C4-2B (cell line): Measurements from ENCODE around the gene KRTAP20-3.

ENCODE experiments used
- CTCF ChIP-seq: fragments of 450-650 bp; conservative IDR thresholded peaks from 2 replicates; pipeline ENCODE4 v1.5.1; 2017; ENCODE audit warnings: mild to moderate bottlenecking
- ZFX ChIP-seq: fragments of 450-650 bp; IDR thresholded peaks from 2 replicates; pipeline ENCODE4 v1.6.1; 2017

GRCh38 chr21:30628109-30628508 lies 14.6 kb upstream of the KRTAP20-3 start:
- TF ChIP-seq CTCF: no peak
- TF ChIP-seq ZFX: no peak
